Left hindlimb (tissue), 1 donor: ENCODE measurements around the gene C1QTNF5.

Source experiments
- DNase-seq: peaks from one replicate; pipeline ENCODE4 v3.0.0-alpha.2; 2018

Gene C1QTNF5

GRCh38 chr11:119373059-119373920, 32.6 kb upstream of the C1QTNF5 start:
- no peak for DNase-seq

GRCh38 chr11:119372260-119373058, 31.8 kb upstream of the C1QTNF5 start:
- no peak for DNase-seq

GRCh38 chr11:119371778-119372182, 31.1 kb upstream of the C1QTNF5 start:
- no peak for DNase-seq

- DNase-seq, result no peak
Measured at GRCh38 chr11:119371067-119371601, 30.5 kb upstream of the C1QTNF5 start.

- peak; percentile 52 for DNase-seq
Measured at GRCh38 chr11:119370486-119371046, 29.9 kb upstream of the C1QTNF5 start.

- no peak for DNase-seq
Measured at GRCh38 chr11:119369132-119369925, 28.6 kb upstream of the C1QTNF5 start.

GRCh38 chr11:119368121-119369034, 27.7 kb upstream of the C1QTNF5 start:
- DNase-seq, result peak; percentile 82

GRCh38 chr11:119367661-119368120, 27.0 kb upstream of the C1QTNF5 start:
- DNase-seq, result peak; percentile 59

- DNase-seq, result no peak
Measured at GRCh38 chr11:119366690-119367620, 26.3 kb upstream of the C1QTNF5 start.

- peak; percentile 21 for DNase-seq
Measured at GRCh38 chr11:119365071-119365591, 24.4 kb upstream of the C1QTNF5 start.

- DNase-seq, result no peak
Measured at GRCh38 chr11:119363851-119364590, 23.3 kb upstream of the C1QTNF5 start.

GRCh38 chr11:119363081-119363850, 22.6 kb upstream of the C1QTNF5 start:
- DNase-seq, result peak; percentile 31

GRCh38 chr11:119362741-119363080, 22.0 kb upstream of the C1QTNF5 start:
- DNase-seq, result no peak

- peak; percentile 27 for DNase-seq
Measured at GRCh38 chr11:119361941-119362725, 21.4 kb upstream of the C1QTNF5 start.

- peak; percentile 70 for DNase-seq
Measured at GRCh38 chr11:119361056-119361787, 20.5 kb upstream of the C1QTNF5 start.

- no peak for DNase-seq
Measured at GRCh38 chr11:119359365-119360214, 18.9 kb upstream of the C1QTNF5 start.
